ENCODE data around the gene ADCY2.

DNA sequence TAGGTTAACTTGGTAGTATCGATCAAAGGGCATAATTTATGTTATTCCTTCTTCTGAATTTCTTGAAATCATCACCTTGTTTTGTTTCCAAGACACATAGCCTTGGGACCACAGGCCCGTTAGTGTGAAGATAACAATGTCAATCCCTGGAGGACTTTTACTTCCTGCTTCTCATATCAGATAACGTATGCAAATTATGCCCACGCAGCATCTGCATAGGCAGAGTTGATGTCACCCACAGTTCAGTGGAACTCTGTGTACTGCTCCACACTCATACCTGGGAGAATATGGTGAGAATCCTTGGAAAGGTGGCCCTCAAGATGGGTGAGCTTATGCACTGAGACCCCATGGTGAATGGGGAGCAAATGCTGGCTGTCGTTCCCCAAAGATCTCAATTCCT, 360.0 kb downstream of the ADCY2 start:
- TF ChIP-seq SP140L (CRISPR knock-in tag; IDR thresholded peaks at IDR 0.05; ENCODE audit: borderline replicate concordance): no peak
- TF ChIP-seq RXRA (CRISPR knock-in tag; IDR thresholded peaks at IDR 0.05): no peak
- no peak for TF ChIP-seq TCF7L2 (IDR thresholded peaks at IDR 0.05; ENCODE audit: low read depth, low read length)
- TF ChIP-seq HNRNPK (IDR thresholded peaks at IDR 0.05; ENCODE audit: low read depth, low read length, poor library complexity, severe bottlenecking): no peak
- TF ChIP-seq NFRKB (IDR thresholded peaks at IDR 0.05): no peak
- TF ChIP-seq POLR2A (IDR thresholded peaks at IDR 0.05; ENCODE audit: insufficient read depth in 1 of 2, low read depth in 2 of 2, low read length in 2 of 2): no peak
- TF ChIP-seq, protein P1, sequence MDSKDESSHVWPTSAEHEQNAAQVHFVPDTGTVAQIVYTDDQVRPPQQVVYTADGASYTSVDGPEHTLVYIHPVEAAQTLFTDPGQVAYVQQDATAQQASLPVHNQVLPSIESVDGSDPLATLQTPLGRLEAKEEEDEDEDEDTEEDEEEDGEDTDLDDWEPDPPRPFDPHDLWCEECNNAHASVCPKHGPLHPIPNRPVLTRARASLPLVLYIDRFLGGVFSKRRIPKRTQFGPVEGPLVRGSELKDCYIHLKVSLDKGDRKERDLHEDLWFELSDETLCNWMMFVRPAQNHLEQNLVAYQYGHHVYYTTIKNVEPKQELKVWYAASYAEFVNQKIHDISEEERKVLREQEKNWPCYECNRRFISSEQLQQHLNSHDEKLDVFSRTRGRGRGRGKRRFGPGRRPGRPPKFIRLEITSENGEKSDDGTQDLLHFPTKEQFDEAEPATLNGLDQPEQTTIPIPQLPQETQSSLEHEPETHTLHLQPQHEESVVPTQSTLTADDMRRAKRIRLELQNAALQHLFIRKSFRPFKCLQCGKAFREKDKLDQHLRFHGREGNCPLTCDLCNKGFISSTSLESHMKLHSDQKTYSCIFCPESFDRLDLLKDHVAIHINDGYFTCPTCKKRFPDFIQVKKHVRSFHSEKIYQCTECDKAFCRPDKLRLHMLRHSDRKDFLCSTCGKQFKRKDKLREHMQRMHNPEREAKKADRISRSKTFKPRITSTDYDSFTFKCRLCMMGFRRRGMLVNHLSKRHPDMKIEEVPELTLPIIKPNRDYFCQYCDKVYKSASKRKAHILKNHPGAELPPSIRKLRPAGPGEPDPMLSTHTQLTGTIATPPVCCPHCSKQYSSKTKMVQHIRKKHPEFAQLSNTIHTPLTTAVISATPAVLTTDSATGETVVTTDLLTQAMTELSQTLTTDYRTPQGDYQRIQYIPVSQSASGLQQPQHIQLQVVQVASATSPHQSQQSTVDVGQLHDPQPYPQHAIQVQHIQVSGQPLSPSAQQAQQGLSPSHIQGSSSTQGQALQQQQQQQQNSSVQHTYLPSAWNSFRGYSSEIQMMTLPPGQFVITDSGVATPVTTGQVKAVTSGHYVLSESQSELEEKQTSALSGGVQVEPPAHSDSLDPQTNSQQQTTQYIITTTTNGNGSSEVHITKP (CRISPR knock-in tag; IDR thresholded peaks at IDR 0.05; ENCODE audit: low read depth): no peak
- TF ChIP-seq RNF2 (conservative IDR thresholded peaks at IDR 0.05; ENCODE audit: low read depth): no peak
- TF ChIP-seq MAZ (IDR thresholded peaks at IDR 0.05; ENCODE audit: borderline replicate concordance, low read depth, low read length): no peak
- no peak for TF ChIP-seq MAZ (CRISPR knock-in tag; IDR thresholded peaks at IDR 0.05; ENCODE audit: low read depth)
- TF ChIP-seq, protein P2, sequence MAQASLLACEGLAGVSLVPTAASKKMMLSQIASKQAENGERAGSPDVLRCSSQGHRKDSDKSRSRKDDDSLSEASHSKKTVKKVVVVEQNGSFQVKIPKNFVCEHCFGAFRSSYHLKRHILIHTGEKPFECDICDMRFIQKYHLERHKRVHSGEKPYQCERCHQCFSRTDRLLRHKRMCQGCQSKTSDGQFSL (CRISPR knock-in tag; IDR thresholded peaks at IDR 0.05): no peak
- TF ChIP-seq BRCA1 (CRISPR knock-in tag; IDR thresholded peaks at IDR 0.05): no peak
